SK-N-SH (cell line): Measurements from ENCODE around the gene STXBP6. TPM values are rescaled to one million over a fixed set of nuclear protein-coding genes. Genes with fewer than 3 reads are reported as not detected.

Source experiments
- CTCF ChIA-PET: fragments of 300-600, 350-600 bp; formaldehyde crosslinking; extraction: SDS; loops from one replicate; lab custom pipeline; 2021; lab: Yijun Ruan, JAX
- POLR2A ChIA-PET: fragments of 350-600 bp; sonication (Branson Sonifier 250); formaldehyde crosslinking; extraction: SDS; loops from one replicate; lab custom pipeline; 2020; ENCODE audit warnings: antibody characterized with exemption, inconsistent platforms; lab: Yijun Ruan, JAX
- DNase-seq: peaks from one replicate; pipeline ENCODE4 v3.0.0; 2012
- H2AFZ ChIP-seq: fragments of 200-600 bp; sonication (generic); 2 replicates; pipeline ENCODE4 v1.8.1; 2016; ENCODE audit warnings: antibody characterized with exemption, mild to moderate bottlenecking, low read depth
- H3F3A ChIP-seq: fragments of 200-600 bp; sonication (generic); replicated peaks from 2 replicates; pipeline ENCODE3; 2016; ENCODE audit warnings: antibody characterized with exemption, mild to moderate bottlenecking; ENCODE audit not compliant: insufficient read depth
- H3K27ac ChIP-seq, 2 experiments: fragments of 200-500 bp in 1 of 2; fragments of 200-600 bp in 1 of 2; sonication (Bioruptor generic) in 1 of 2; sonication (generic), shearing (Covaris generic) in 1 of 2; 2 replicates each; pipeline versions ENCODE4 v1.5.1 to v1.6.1; 2014 to 2016; ENCODE audit warnings: low read depth in 2 of 2, inconsistent platforms in 1 of 2, low read length in 1 of 2, mild to moderate bottlenecking in 1 of 2, mixed read lengths in 1 of 2
- H3K27me3 ChIP-seq: fragments of 200-600 bp; sonication (generic), shearing (Covaris generic); 2 replicates; pipeline ENCODE4 v1.6.1; 2016; ENCODE audit warnings: mixed run types; ENCODE audit not compliant: insufficient read depth
- H3K36me3 ChIP-seq, 2 experiments: fragments of 200-500 bp in 1 of 2; fragments of 200-600 bp in 1 of 2; sonication (Bioruptor generic) in 1 of 2; sonication (generic) in 1 of 2; replicated peaks in 1 of 2; 2 replicates each; pipeline versions ENCODE3 to v1.5.1; 2014 to 2016; ENCODE audit warnings: low read length in 1 of 2, mild to moderate bottlenecking in 1 of 2; ENCODE audit not compliant: insufficient read depth in 2 of 2, control insufficient read depth in 1 of 2
- H3K4me1 ChIP-seq, 2 experiments: fragments of 200-500 bp in 1 of 2; fragments of 200-600 bp in 1 of 2; sonication (Bioruptor generic) in 1 of 2; sonication (generic), shearing (Covaris generic) in 1 of 2; 2 replicates each; pipeline versions ENCODE4 v1.5.1 to v1.6.1; 2014 to 2016; ENCODE audit warnings: low read depth in 1 of 2, low read length in 1 of 2, mixed run types in 1 of 2; ENCODE audit not compliant: insufficient read depth in 2 of 2, control insufficient read depth in 1 of 2
- H3K4me2 ChIP-seq: fragments of 200-600 bp; sonication (generic), shearing (Covaris generic); 2 replicates; pipeline ENCODE4 v1.6.1; 2017; ENCODE audit warnings: mixed run types
- H3K4me3 ChIP-seq, 2 experiments: fragments of 200-500 bp in 1 of 2; fragments of 200-600 bp in 1 of 2; sonication (Bioruptor generic) in 1 of 2; sonication (generic), shearing (Covaris generic) in 1 of 2; 2 replicates each; pipeline versions ENCODE4 v1.5.1 to v1.8.1; 2014 to 2016; ENCODE audit warnings: low read depth in 2 of 2, inconsistent platforms in 1 of 2, low read length in 1 of 2, mild to moderate bottlenecking in 1 of 2, mixed read lengths in 1 of 2, moderate library complexity in 1 of 2
- H3K79me2 ChIP-seq: fragments of 200-600 bp; sonication (generic); 2 replicates; pipeline ENCODE4 v1.8.1; 2017; ENCODE audit warnings: mild to moderate bottlenecking; ENCODE audit not compliant: insufficient read depth
- H3K9ac ChIP-seq: fragments of 200-600 bp; sonication (generic); 2 replicates; pipeline ENCODE4 v1.6.1; 2017; ENCODE audit warnings: mixed run types
- H3K9me2 ChIP-seq: fragments of 200-600 bp; sonication (generic); 2 replicates; pipeline ENCODE4 v1.6.1; 2017; ENCODE audit warnings: mixed run types
- H3K9me3 ChIP-seq: fragments of 200-600 bp; sonication (generic); 2 replicates; pipeline ENCODE4 v1.6.1; 2017; ENCODE audit warnings: mixed run types, mild to moderate bottlenecking, moderate library complexity
- H4K20me1 ChIP-seq: fragments of 200-600 bp; sonication (generic); 2 replicates; pipeline ENCODE4 v1.6.1; 2017; ENCODE audit warnings: mild to moderate bottlenecking, mixed run types; ENCODE audit not compliant: insufficient read depth
- CHD2 ChIP-seq: fragments of 150-350 bp; IDR thresholded peaks from 2 replicates; pipeline ENCODE4 v1.6.1; 2018; ENCODE audit warnings: low read length; ENCODE audit not compliant: partially characterized antibody
- CTCF ChIP-seq: fragments of 200-600 bp; sonication (generic); IDR thresholded peaks from 2 replicates; pipeline ENCODE4 v1.6.1; 2017; ENCODE audit warnings: antibody characterized with exemption, mild to moderate bottlenecking, moderate library complexity
- ELF1 ChIP-seq: IDR thresholded peaks from 2 replicates; pipeline ENCODE4 v1.4.0; 2012
- EZH2phosphoT487 ChIP-seq: fragments of 200-600 bp; sonication (generic); IDR thresholded peaks from 2 replicates; pipeline ENCODE4 v1.6.1; 2017; ENCODE audit warnings: low read depth, mixed run types, mild to moderate bottlenecking, antibody characterized with exemption, moderate library complexity, borderline replicate concordance
- FOXJ3 ChIP-seq: sonication (generic); formaldehyde crosslinking; IDR thresholded peaks from 2 replicates; pipeline ENCODE4 v1.5.1; 2020; ENCODE audit warnings: mild to moderate bottlenecking, missing genetic modification reagents
- GABPA ChIP-seq: IDR thresholded peaks from 2 replicates; pipeline ENCODE4 v1.4.0; 2012; ENCODE audit warnings: low read depth, mild to moderate bottlenecking
- GATA2 ChIP-seq: sonication (generic); formaldehyde crosslinking; IDR thresholded peaks from 2 replicates; pipeline ENCODE4 v1.5.0; 2020; ENCODE audit warnings: mild to moderate bottlenecking, missing genetic modification reagents
- IRF3 ChIP-seq: fragments of 150-350 bp; IDR thresholded peaks from 2 replicates; pipeline ENCODE4 v1.6.1; 2016; ENCODE audit warnings: mild to moderate bottlenecking, low read depth, low read length
- NFIC ChIP-seq: IDR thresholded peaks from 2 replicates; pipeline ENCODE4 v1.4.0; 2012; ENCODE audit warnings: borderline replicate concordance
- PBX3 ChIP-seq: IDR thresholded peaks from 2 replicates; pipeline ENCODE4; 2012
- POLR2AphosphoS5 ChIP-seq: IDR thresholded peaks from 2 replicates; pipeline ENCODE4 v1.6.1; 2012; ENCODE audit warnings: low read depth, low read length
- RCOR1 ChIP-seq: fragments of 150-350 bp; IDR thresholded peaks from 2 replicates; pipeline ENCODE4 v1.6.1; 2017; ENCODE audit warnings: antibody characterized with exemption, low read length
- REST ChIP-seq: IDR thresholded peaks from 2 replicates; pipeline ENCODE4 v1.6.1; 2012; ENCODE audit warnings: mild to moderate bottlenecking, low read depth, low read length, moderate library complexity
- RFX5 ChIP-seq: IDR thresholded peaks from 2 replicates; pipeline ENCODE4 v1.6.1; 2012; ENCODE audit warnings: mild to moderate bottlenecking, improper control_type of control experiment, low read length
- RXRA ChIP-seq: IDR thresholded peaks from 2 replicates; pipeline ENCODE4 v1.4.0; 2012; ENCODE audit warnings: low read depth, mild to moderate bottlenecking, borderline replicate concordance
- SIN3A ChIP-seq: IDR thresholded peaks from 2 replicates; pipeline ENCODE4 v1.6.1; 2012; ENCODE audit warnings: low read depth, mild to moderate bottlenecking, low read length, moderate library complexity, borderline replicate concordance
- SMC3 ChIP-seq: IDR thresholded peaks from 2 replicates; pipeline ENCODE4 v1.6.1; 2012; ENCODE audit warnings: low read depth, low read length, improper control_type of control experiment
- TAF1 ChIP-seq: IDR thresholded peaks from 2 replicates; pipeline ENCODE4 v1.6.1; 2012; ENCODE audit warnings: low read depth, mild to moderate bottlenecking, low read length, moderate library complexity, borderline replicate concordance
- WGBS: methylation state at CpG from one replicate; pipeline ENCODE4 v1.1.6; 2017; ENCODE audit warnings: low lambda C conversion rate; 5-methylcytosine and 5-hydroxymethylcytosine counted together
- polyA plus RNA-seq, 3 experiments: library from polyadenylated mRNA; depleted of rRNA; stranded (reverse); fragments of >200 nt; gene quantifications; 2 replicates each; pipeline ENCODE4 v1.2.3, GENCODE V29; 2012

STXBP6 gene
- polyA plus RNA-seq, 1 of the 3 experiments (the other 2 are of a cell fraction), result 0.16 TPM

- no peak for TF ChIP-seq PBX3
- TF ChIP-seq GATA2 (CRISPR knock-in tag), result no peak
These were observed 159.2 kb downstream of the STXBP6 start (continued) for GRCh38 chr14:24890716-24891115.

GRCh38 chr14:24889843-24890242 is 160.1 kb downstream of the STXBP6 start:
- Histone ChIP-seq H2AFZ (no peak overlapping the region), H3K27ac (no peak overlapping the region), H3K9me3 (no peaks in the 10 kb centered on the region; the same call in 1 of the 2 replicates), H3K9ac (no peak overlapping the region), H3K27me3 (no peaks in the 10 kb centered on the region), H3K4me3 (no peak overlapping the region), H3K9me2 (no peaks in the 10 kb centered on the region), H4K20me1 (no peaks in the 10 kb centered on the region), H3K4me2 (no peak overlapping the region), H3K79me2 (no peaks in the 10 kb centered on the region), H3F3A (no peaks in the 10 kb centered on the region), H3K36me3 (no peaks in the 10 kb centered on the region), H3K4me1 (no peaks in the 10 kb centered on the region)
- ChIA-PET CTCF (interaction anchor here (1.2 kb wide), 1 partner anchor 11 kb away, joined by 3 read pairs; no protein-coding TSS in a partner anchor), POLR2A (no interaction called here)
- DNase-seq, result no peak
- no peak for TF ChIP-seq GABPA
- TF ChIP-seq EZH2phosphoT487, result no peak
- no peak for TF ChIP-seq FOXJ3 (CRISPR knock-in tag)
- no peak for TF ChIP-seq RXRA
- TF ChIP-seq POLR2AphosphoS5, result no peak
- no peak for TF ChIP-seq NFIC
- no peak for TF ChIP-seq SMC3

GRCh38 chr14:24888532-24888931 is 161.4 kb downstream of the STXBP6 start:
- H3K27ac ChIP-seq, result no peak overlapping the region
- H3K27me3 ChIP-seq, result no peaks in the 10 kb centered on the region
- no peaks in the 10 kb centered on the region for H3F3A ChIP-seq
- H3K79me2 ChIP-seq, result no peaks in the 10 kb centered on the region
- no peaks in the 10 kb centered on the region for H3K4me1 ChIP-seq
- DNase-seq, result no peak
- no peaks in the 10 kb centered on the region for H4K20me1 ChIP-seq
- no peaks in the 10 kb centered on the region; the same call in 1 of the 2 replicates for H3K9me3 ChIP-seq
- no peak overlapping the region for H3K9ac ChIP-seq
- H3K36me3 ChIP-seq, result no peaks in the 10 kb centered on the region
- H3K9me2 ChIP-seq, result no peaks in the 10 kb centered on the region
- no peak overlapping the region for H3K4me3 ChIP-seq
- no peak overlapping the region for H2AFZ ChIP-seq
- POLR2A ChIA-PET, result no interaction called here
- 1% methylated on average over 6 of the region's 6 CpGs for WGBS
- CTCF ChIA-PET, result no interaction called here
- no peak overlapping the region for H3K4me2 ChIP-seq
- no peak for TF ChIP-seq RFX5
- TF ChIP-seq SMC3, result no peak
- TF ChIP-seq REST, result no peak
- TF ChIP-seq PBX3, result no peak
- no peak for TF ChIP-seq RCOR1
- TF ChIP-seq SIN3A, result no peak
- no peak for TF ChIP-seq CHD2
- TF ChIP-seq IRF3, result no peak
- TF ChIP-seq ELF1, result no peak
- no peak for TF ChIP-seq FOXJ3 (CRISPR knock-in tag)
- no peak for TF ChIP-seq CTCF
- no peak for TF ChIP-seq TAF1
